Measurements from ENCODE around the gene SNTG2.

The SNTG2 gene

GRCh38 chr2:1187189-1187588 lies 236.5 kb downstream of the SNTG2 start:
- H3K27ac ChIP-seq: no peak overlapping the region
- TF ChIP-seq CTCF (IDR thresholded peaks at IDR 0.05): no peak
- DNase-seq (ENCODE audit: low spot score): no peak
- no peak overlapping the region for H3K4me3 ChIP-seq

GRCh38 chr2:1192121-1192520 lies 241.5 kb downstream of the SNTG2 start:
- H3K27ac ChIP-seq: no peak overlapping the region
- H3K4me3 ChIP-seq: no peak overlapping the region
- no peak for DNase-seq (ENCODE audit: low spot score)
- no peak for TF ChIP-seq CTCF (IDR thresholded peaks at IDR 0.05)

- no peak for DNase-seq (ENCODE audit: low spot score)
- TF ChIP-seq CTCF (IDR thresholded peaks at IDR 0.05): no peak
- Histone ChIP-seq H3K27ac (no peak overlapping the region), H3K4me3 (no peak overlapping the region)
These were observed 243.2 kb downstream of the SNTG2 start for GRCh38 chr2:1193801-1194200.

- no peak for TF ChIP-seq CTCF (IDR thresholded peaks at IDR 0.05)
- Histone ChIP-seq H3K27ac (no peak overlapping the region), H3K4me3 (no peak overlapping the region)
- no peak for DNase-seq (ENCODE audit: low spot score)
These were observed 253.1 kb downstream of the SNTG2 start for GRCh38 chr2:1203772-1204171.

- DNase-seq (ENCODE audit: low spot score): no peak
- Histone ChIP-seq H3K27ac (no peak overlapping the region), H3K4me3 (no peak overlapping the region)
- no peak for TF ChIP-seq CTCF (IDR thresholded peaks at IDR 0.05)
These were observed 255.2 kb downstream of the SNTG2 start for GRCh38 chr2:1205853-1206252.

- no peak for DNase-seq (ENCODE audit: low spot score)
- TF ChIP-seq CTCF (IDR thresholded peaks at IDR 0.05): no peak
- Histone ChIP-seq H3K27ac (no peak overlapping the region), H3K4me3 (no peak overlapping the region)
These were observed 257.4 kb downstream of the SNTG2 start for GRCh38 chr2:1207962-1208510.

- Histone ChIP-seq H3K27ac (no peak overlapping the region), H3K4me3 (no peak overlapping the region)
- DNase-seq (ENCODE audit: low spot score): no peak
- TF ChIP-seq CTCF (IDR thresholded peaks at IDR 0.05): no peak
These were observed 257.9 kb downstream of the SNTG2 start for GRCh38 chr2:1208522-1208921.

Measured in coronary artery (tissue), 2 donors.